Esophagus squamous epithelium (tissue), 4 donors: ENCODE data around the gene BMP2K.

ENCODE experiments used
- CTCF ChIP-seq, 6 experiments: fragments of 450-650 bp in 4 of 6; fragments of 200-600 bp in 2 of 6; sonication (generic) in 2 of 6; IDR thresholded peaks; one replicate each; pipeline ENCODE4 v1.5.1; 2016 to 2019; ENCODE audit warnings: antibody characterized with exemption in 6 of 6, mild to moderate bottlenecking in 4 of 6, moderate library complexity in 4 of 6
- POLR2A ChIP-seq, 4 donors: fragments of 450-650 bp; IDR thresholded peaks; one replicate each; pipeline ENCODE4 v1.6.1; 2017; ENCODE audit warnings: antibody characterized with exemption in 4 of 4, mild to moderate bottlenecking in 4 of 4, moderate library complexity in 3 of 4

- no peak for TF ChIP-seq CTCF (IDR thresholded peaks at IDR 0.05)
- no peak for TF ChIP-seq POLR2A (IDR thresholded peaks at IDR 0.05)
Measured at GRCh38 chr4:78937837-78938236, 161.7 kb downstream of the BMP2K start.
